Loucy (cell line): ENCODE measurements around the gene CCDC91.

ENCODE experiments used
- H2AFZ ChIP-seq: fragments of 200-600 bp; sonication (generic); 2 replicates; pipeline ENCODE4 v1.6.0; 2016; ENCODE audit warnings: antibody characterized with exemption, mild to moderate bottlenecking, low read length, moderate library complexity
- H3F3A ChIP-seq: fragments of 200-600 bp; 2 replicates; pipeline ENCODE4 v1.6.0; 2016; ENCODE audit warnings: antibody characterized with exemption, low read depth, mild to moderate bottlenecking
- H3K27me3 ChIP-seq: fragments of 200-600 bp; sonication (generic); 2 replicates; pipeline ENCODE4 v1.6.1; 2014; ENCODE audit warnings: low read length, mild to moderate bottlenecking; ENCODE audit not compliant: insufficient read depth, poor library complexity, severe bottlenecking
- H3K36me3 ChIP-seq: fragments of 200-600 bp; sonication (generic); 2 replicates; pipeline ENCODE4 v1.6.1; 2016; ENCODE audit warnings: low read length; ENCODE audit not compliant: insufficient read depth
- H3K4me1 ChIP-seq: fragments of 200-600 bp; sonication (generic); 2 replicates; pipeline ENCODE4 v1.5.1; 2014; ENCODE audit warnings: low read length, mild to moderate bottlenecking; ENCODE audit not compliant: insufficient read depth, poor library complexity, severe bottlenecking
- H3K4me2 ChIP-seq: fragments of 200-600 bp; sonication (generic); 2 replicates; pipeline ENCODE4 v1.6.0; 2014; ENCODE audit warnings: antibody characterized with exemption, low read length, low read depth, mild to moderate bottlenecking; ENCODE audit not compliant: poor library complexity, severe bottlenecking
- H3K4me3 ChIP-seq: fragments of 200-600 bp; sonication (generic); 2 replicates; pipeline ENCODE4 v1.5.1; 2014; ENCODE audit warnings: low read length, mild to moderate bottlenecking, mixed read lengths; ENCODE audit not compliant: poor library complexity, severe bottlenecking
- H3K79me2 ChIP-seq: fragments of 200-600 bp; sonication (generic); 2 replicates; pipeline ENCODE4 v1.6.1; 2014; ENCODE audit warnings: low read length; ENCODE audit not compliant: insufficient read depth
- H3K9ac ChIP-seq: fragments of 200-600 bp; sonication (generic); 2 replicates; pipeline ENCODE4 v1.6.0; 2014; ENCODE audit warnings: mild to moderate bottlenecking, low read depth, low read length, moderate library complexity; ENCODE audit not compliant: poor library complexity, severe bottlenecking
- H3K9me2 ChIP-seq: fragments of 200-600 bp; sonication (generic); replicated peaks from 2 replicates; pipeline ENCODE4 v1.6.1; 2016; ENCODE audit warnings: low read depth, low read length, mixed read lengths
- H3K9me3 ChIP-seq: fragments of 200-600 bp; sonication (generic); 2 replicates; pipeline ENCODE4 v1.6.1; 2014; ENCODE audit warnings: mild to moderate bottlenecking, antibody characterized with exemption, low read length, low read depth; ENCODE audit not compliant: insufficient read depth
- H4K20me1 ChIP-seq: fragments of 200-600 bp; sonication (generic); 2 replicates; pipeline ENCODE4 v1.6.0; 2014; ENCODE audit warnings: antibody characterized with exemption, low read length, mild to moderate bottlenecking; ENCODE audit not compliant: insufficient read depth, poor library complexity, severe bottlenecking
- EZH2phosphoT487 ChIP-seq: fragments of 200-600 bp; IDR thresholded peaks from 2 replicates; pipeline ENCODE4 v1.6.1; 2018; ENCODE audit warnings: antibody characterized with exemption, mild to moderate bottlenecking, moderate library complexity, borderline replicate concordance
- TF ChIP-seq, protein P1 (sequence below): fragments of 200-600 bp; sonication (generic); conservative IDR thresholded peaks from 2 replicates; pipeline ENCODE4 v1.5.1; 2014; ENCODE audit warnings: mild to moderate bottlenecking, antibody characterized with exemption, low read length

Gene CCDC91

DNA sequence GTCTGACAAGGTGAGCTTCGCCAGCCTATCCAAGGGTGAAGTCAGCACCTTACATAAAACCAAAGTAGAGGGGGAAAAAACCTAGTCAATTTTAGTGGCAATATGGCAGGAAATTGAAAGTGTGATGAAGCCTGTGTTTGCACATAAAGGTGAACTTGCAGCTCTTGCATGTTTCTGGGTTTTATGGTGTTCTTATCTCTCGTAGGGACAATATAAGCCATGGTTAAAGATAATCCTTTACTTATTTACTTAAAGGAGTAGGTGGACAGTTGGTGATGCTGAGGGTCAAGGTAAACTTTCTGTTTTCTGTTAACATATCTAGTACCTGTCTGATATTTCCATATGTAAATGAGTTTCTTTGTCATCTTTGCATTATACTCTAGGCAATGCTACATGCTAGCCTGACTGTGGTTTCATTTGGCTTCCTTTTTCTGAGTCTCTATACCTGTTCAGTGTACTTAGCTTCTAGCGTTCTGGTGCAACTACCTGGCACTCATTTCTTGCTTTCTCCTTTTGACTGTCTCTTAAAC, 32.8 kb downstream of the CCDC91 start:
- Histone ChIP-seq H3K36me3 (peaks cover 6% of the 10 kb centered on the region; the same call in 1 of the 2 replicates), H3F3A (no peaks in the 10 kb centered on the region), H2AFZ (no peak overlapping the region), H3K79me2 (peaks cover 28% of the 10 kb centered on the region), H3K9me2 (no peaks in the 10 kb centered on the region), H4K20me1 (peaks cover 38% of the 10 kb centered on the region), H3K4me3 (no peak overlapping the region), H3K4me2 (peak overlapping the region; percentile 4), H3K9ac (no peak overlapping the region), H3K4me1 (peaks cover 40% of the 10 kb centered on the region), H3K27me3 (no peaks in the 10 kb centered on the region), H3K9me3 (peaks cover 5% of the 10 kb centered on the region; the same call in 1 of the 2 replicates)
- TF ChIP-seq, protein P1, sequence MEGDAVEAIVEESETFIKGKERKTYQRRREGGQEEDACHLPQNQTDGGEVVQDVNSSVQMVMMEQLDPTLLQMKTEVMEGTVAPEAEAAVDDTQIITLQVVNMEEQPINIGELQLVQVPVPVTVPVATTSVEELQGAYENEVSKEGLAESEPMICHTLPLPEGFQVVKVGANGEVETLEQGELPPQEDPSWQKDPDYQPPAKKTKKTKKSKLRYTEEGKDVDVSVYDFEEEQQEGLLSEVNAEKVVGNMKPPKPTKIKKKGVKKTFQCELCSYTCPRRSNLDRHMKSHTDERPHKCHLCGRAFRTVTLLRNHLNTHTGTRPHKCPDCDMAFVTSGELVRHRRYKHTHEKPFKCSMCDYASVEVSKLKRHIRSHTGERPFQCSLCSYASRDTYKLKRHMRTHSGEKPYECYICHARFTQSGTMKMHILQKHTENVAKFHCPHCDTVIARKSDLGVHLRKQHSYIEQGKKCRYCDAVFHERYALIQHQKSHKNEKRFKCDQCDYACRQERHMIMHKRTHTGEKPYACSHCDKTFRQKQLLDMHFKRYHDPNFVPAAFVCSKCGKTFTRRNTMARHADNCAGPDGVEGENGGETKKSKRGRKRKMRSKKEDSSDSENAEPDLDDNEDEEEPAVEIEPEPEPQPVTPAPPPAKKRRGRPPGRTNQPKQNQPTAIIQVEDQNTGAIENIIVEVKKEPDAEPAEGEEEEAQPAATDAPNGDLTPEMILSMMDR = no peak
- no peak for TF ChIP-seq EZH2phosphoT487

- H3K79me2 ChIP-seq = peaks cover 22% of the 10 kb centered on the region
Measured at GRCh38 chr12:28223858-28224257, 33.6 kb downstream of the CCDC91 start.

DNA sequence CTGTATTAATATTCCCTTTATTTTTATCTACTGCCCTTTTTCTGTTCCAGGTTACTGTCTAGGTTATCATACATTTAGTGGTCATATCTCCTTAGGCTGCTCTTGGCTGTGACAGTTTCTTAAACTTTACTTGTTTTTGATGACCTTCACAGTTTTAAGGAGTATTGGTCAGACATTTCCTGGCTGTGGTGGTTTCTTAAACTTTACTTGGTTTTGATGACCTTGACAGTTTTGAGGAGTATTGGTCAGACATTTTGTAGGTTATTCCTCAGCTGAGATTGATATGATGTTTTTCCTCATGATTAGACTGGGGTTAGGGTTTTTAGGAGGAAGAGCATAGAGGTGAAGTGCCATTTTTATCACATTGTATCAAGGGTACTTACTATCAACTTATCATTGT, 36.4 kb downstream of the CCDC91 start:
- no peak overlapping the region for H3K4me2 ChIP-seq
- TF ChIP-seq EZH2phosphoT487 = no peak
- TF ChIP-seq, protein P1 = no peak
- no peaks in the 10 kb centered on the region for H3F3A ChIP-seq
- H2AFZ ChIP-seq = no peak overlapping the region
- no peaks in the 10 kb centered on the region for H3K36me3 ChIP-seq
- peaks cover 29% of the 10 kb centered on the region for H4K20me1 ChIP-seq
- no peak overlapping the region for H3K9ac ChIP-seq
- no peak overlapping the region for H3K4me3 ChIP-seq
- peaks cover 19% of the 10 kb centered on the region for H3K79me2 ChIP-seq
- no peaks in the 10 kb centered on the region for H3K9me3 ChIP-seq
- H3K4me1 ChIP-seq = peaks cover 36% of the 10 kb centered on the region
- no peaks in the 10 kb centered on the region for H3K27me3 ChIP-seq
- H3K9me2 ChIP-seq = no peaks in the 10 kb centered on the region

More at GRCh38 chr12:28223858-28224257, 33.6 kb downstream of the CCDC91 start:
- peaks cover under 1% of the 10 kb centered on the region; the same call in 1 of the 2 replicates for H3K36me3 ChIP-seq
- no peak overlapping the region for H2AFZ ChIP-seq
- no peaks in the 10 kb centered on the region for H3K9me2 ChIP-seq
- TF ChIP-seq EZH2phosphoT487 = no peak
- TF ChIP-seq, protein P1 = no peak
- H3K27me3 ChIP-seq = no peaks in the 10 kb centered on the region
- peaks cover 2% of the 10 kb centered on the region; the same call in 1 of the 2 replicates for H3K9me3 ChIP-seq
- peak overlapping the region; percentile 4 for H3K4me2 ChIP-seq
- no peak overlapping the region for H3K4me3 ChIP-seq
- H3K4me1 ChIP-seq = peaks cover 40% of the 10 kb centered on the region
- no peaks in the 10 kb centered on the region for H3F3A ChIP-seq
- H3K9ac ChIP-seq = no peak overlapping the region
- peaks cover 38% of the 10 kb centered on the region for H4K20me1 ChIP-seq
